K562 (cell line): ENCODE results near the gene CLDN5. TPM values are rescaled to one million over a fixed set of nuclear protein-coding genes. Genes with fewer than 3 reads are reported as not detected.

Experiments
- ATAC-seq: fragments of 200-7000 bp; cut with Tn5 transposase; 3 replicates; pipeline ENCODE4 v1.9.1; 2020; ENCODE audit warnings: moderate library complexity
- BruUV-seq: library from RNA; stranded (reverse); fragments of 400-500 nt; replicated peaks from 2 replicates; lab custom pipeline; 2021; lab: Mats Ljungman, UMichigan
- CTCF ChIA-PET: fragments of 300-600 bp; formaldehyde crosslinking; extraction: SDS; loops from one replicate; lab custom pipeline; 2021; ENCODE audit warnings: low intra/inter-chr PET ratio; lab: Yijun Ruan, JAX
- POLR2A ChIA-PET: fragments of 300-600, 350-650 bp; sonication (Branson Sonifier 250); formaldehyde crosslinking; extraction: SDS; loops from one replicate; lab custom pipeline; 2021; ENCODE audit warnings: antibody characterized with exemption, inconsistent platforms; lab: Yijun Ruan, JAX
- DNase-seq, 4 experiments: peaks; one replicate each; pipeline versions ENCODE4 v3.0.0 to v3.0.0-alpha.2; 2011 to 2018; ENCODE audit warnings: low spot score in 3 of 4, mixed read lengths in 3 of 4; ENCODE audit errors: extremely low read depth in 1 of 4
- FAIRE-seq: peaks from 2 replicates; lab custom pipeline; 2011; peaks lifted over from hg19 to GRCh38; lab: Jason Lieb, UNC
- H2AFZ ChIP-seq: 2 replicates; pipeline ENCODE4 v1.6.0; 2011; ENCODE audit warnings: low read depth, low read length, control low read depth, inconsistent platforms
- H3K27ac ChIP-seq: fragments of 200-600 bp; 3 replicates; pipeline ENCODE4 v1.8.0; 2011; ENCODE audit warnings: low read depth, mild to moderate bottlenecking, control low read depth, inconsistent platforms, low read length, moderate library complexity, mixed read lengths; ENCODE audit errors: extremely low read depth
- H3K27me3 ChIP-seq, 2 experiments: fragments of 300-600 bp in 1 of 2; 2 replicates in 1 of 2; 3 replicates in 1 of 2; pipeline versions ENCODE4 v1.6.0 to v1.8.0; 2011; ENCODE audit warnings: inconsistent platforms in 2 of 2, low read length in 2 of 2, mild to moderate bottlenecking in 1 of 2, mixed read lengths in 1 of 2, moderate library complexity in 1 of 2; ENCODE audit not compliant: control insufficient read depth in 2 of 2, insufficient read depth in 2 of 2
- H3K36me3 ChIP-seq: fragments of 300-600 bp; 3 replicates; pipeline ENCODE4 v1.8.0; 2011; ENCODE audit warnings: mild to moderate bottlenecking, low read length, inconsistent platforms; ENCODE audit not compliant: control insufficient read depth, insufficient read depth
- H3K4me1 ChIP-seq, 2 experiments: fragments of 200-600 bp in 1 of 2; replicated peaks in 1 of 2; 2 replicates in 1 of 2; 3 replicates in 1 of 2; pipeline versions ENCODE4 v1.5.1 to v1.8.0; 2011; ENCODE audit warnings: inconsistent platforms in 2 of 2, low read length in 2 of 2, mild to moderate bottlenecking in 1 of 2, mixed read lengths in 1 of 2, moderate library complexity in 1 of 2; ENCODE audit not compliant: control insufficient read depth in 2 of 2, insufficient read depth in 2 of 2
- H3K4me2 ChIP-seq: 2 replicates; pipeline ENCODE4 v1.6.1; 2011; ENCODE audit warnings: low read length, control low read depth, inconsistent platforms, mixed read lengths; ENCODE audit not compliant: insufficient read depth
- H3K4me3 ChIP-seq: fragments of 200-600 bp; sonication (generic), shearing (Covaris generic); 2 replicates; pipeline ENCODE4 v1.5.1; 2016; ENCODE audit warnings: control low read depth, inconsistent platforms
- H3K79me2 ChIP-seq: fragments of 200-600 bp; 3 replicates; pipeline ENCODE4 v1.8.0; 2011; ENCODE audit warnings: low read length, inconsistent platforms; ENCODE audit not compliant: control insufficient read depth, insufficient read depth
- H3K9ac ChIP-seq, 2 experiments: 2 replicates each; pipeline versions ENCODE4 v1.6.0 to v1.6.1; 2011; ENCODE audit warnings: low read depth in 2 of 2, low read length in 2 of 2, control low read depth in 1 of 2, inconsistent platforms in 1 of 2, mild to moderate bottlenecking in 1 of 2, mixed read lengths in 1 of 2; ENCODE audit not compliant: insufficient read depth in 1 of 2
- H3K9me1 ChIP-seq: one replicate; pipeline ENCODE4 v1.6.0; 2011; ENCODE audit warnings: inconsistent platforms, mild to moderate bottlenecking, low read length, moderate library complexity; ENCODE audit not compliant: control insufficient read depth, insufficient read depth
- H3K9me3 ChIP-seq: replicated peaks from 2 replicates; pipeline ENCODE4 v1.5.1; 2011; ENCODE audit warnings: low read depth, low read length, inconsistent platforms; ENCODE audit not compliant: control insufficient read depth, insufficient read depth
- H4K20me1 ChIP-seq: replicated peaks from 2 replicates; pipeline ENCODE4 v1.6.1; 2011; ENCODE audit warnings: low read length, inconsistent platforms, mixed read lengths; ENCODE audit not compliant: control insufficient read depth, insufficient read depth
- ATF2 ChIP-seq: sonication (generic); formaldehyde crosslinking; IDR thresholded peaks from 2 replicates; pipeline ENCODE4 v1.8.1; 2022; ENCODE audit warnings: missing genetic modification reagents
- BRCA1 ChIP-seq, 2 experiments: fragments of 450-650 bp in 1 of 2; sonication (generic) in 1 of 2; formaldehyde crosslinking in 1 of 2; IDR thresholded peaks; 2 replicates each; pipeline versions ENCODE4 v1.5.0 to v1.6.1; 2017 to 2020; ENCODE audit warnings: mild to moderate bottlenecking in 1 of 2, missing genetic modification reagents in 1 of 2
- CEBPB ChIP-seq: fragments of 450-650 bp; IDR thresholded peaks from 2 replicates; pipeline ENCODE4 v1.6.1; 2016; ENCODE audit warnings: missing genetic modification characterization, missing compliant biosample characterization
- CEBPG ChIP-seq, 3 experiments: fragments of 200-800 bp in 1 of 3; sonication (Bioruptor generic) in 1 of 3; sonication (generic) in 1 of 3; formaldehyde crosslinking in 1 of 3; IDR thresholded peaks in 2 of 3; conservative IDR thresholded peaks in 1 of 3; 2 replicates each; pipeline versions ENCODE4 v1.6.1 to v1.8.0; 2016 to 2022; ENCODE audit warnings: missing compliant biosample characterization in 2 of 3, missing genetic modification characterization in 2 of 3, mild to moderate bottlenecking in 1 of 3, missing genetic modification reagents in 1 of 3
- FOXP4 ChIP-seq: sonication (generic); formaldehyde crosslinking; IDR thresholded peaks from 2 replicates; pipeline ENCODE4 v1.8.0; 2022; ENCODE audit warnings: mild to moderate bottlenecking, missing genetic modification reagents, borderline replicate concordance
- HEY1 ChIP-seq: fragments of 250-450 bp; sonication (Bioruptor Pico); IDR thresholded peaks from 2 replicates; pipeline ENCODE4 v1.5.0; 2020; ENCODE audit warnings: mild to moderate bottlenecking, moderate library complexity, borderline replicate concordance
- MAFF ChIP-seq: IDR thresholded peaks from 2 replicates; pipeline ENCODE4 v1.6.1; 2012; ENCODE audit warnings: low read length, improper control_type of control experiment
- MNT ChIP-seq, 2 experiments: fragments of 450-650 bp; conservative IDR thresholded peaks; 2 replicates each; pipeline ENCODE4 v1.6.1; 2017; ENCODE audit warnings: mild to moderate bottlenecking in 2 of 2, moderate library complexity in 2 of 2
- MYC ChIP-seq, 2 experiments: fragments of 250-450 bp in 1 of 2; sonication (Bioruptor Pico) in 1 of 2; IDR thresholded peaks; 2 replicates each; pipeline versions ENCODE4 v1.5.1 to v1.6.1; 2012 to 2021; ENCODE audit warnings: low read depth in 2 of 2, borderline replicate concordance in 1 of 2, improper control_type of control experiment in 1 of 2, low read length in 1 of 2, mild to moderate bottlenecking in 1 of 2, moderate library complexity in 1 of 2
- NFXL1 ChIP-seq: fragments of 450-650 bp; formaldehyde crosslinking; IDR thresholded peaks from 2 replicates; pipeline ENCODE4 v1.4.0; 2021; ENCODE audit warnings: mild to moderate bottlenecking
- PCBP1 ChIP-seq: fragments of 200-400 bp; formaldehyde crosslinking; IDR thresholded peaks from 2 replicates; pipeline ENCODE4 v1.6.1; 2018; ENCODE audit warnings: mild to moderate bottlenecking, low read depth, low read length; ENCODE audit not compliant: poor library complexity, severe bottlenecking
- POLR2AphosphoS5 ChIP-seq: IDR thresholded peaks from 2 replicates; pipeline ENCODE4 v1.6.1; 2011; ENCODE audit warnings: mild to moderate bottlenecking, low read depth, low read length, moderate library complexity; ENCODE audit not compliant: control insufficient read depth, insufficient read depth
- STAG1 ChIP-seq: sonication (generic); formaldehyde crosslinking; IDR thresholded peaks from 2 replicates; pipeline ENCODE4 v1.5.0; 2020; ENCODE audit warnings: missing genetic modification reagents, borderline replicate concordance
- ZNF699 ChIP-seq: fragments of 250-450 bp; sonication (Bioruptor Pico); IDR thresholded peaks from 2 replicates; pipeline ENCODE4 v1.8.0; 2021; ENCODE audit warnings: mild to moderate bottlenecking, moderate library complexity; ENCODE audit not compliant: insufficient replicate concordance
- WGBS: fragments of 100-300 bp; shearing (Covaris generic); methylation state at CpG from one replicate; pipeline ENCODE4 v1.1.6; 2016; ENCODE audit warnings: low coverage, mixed read lengths; ENCODE audit not compliant: insufficient coverage; ENCODE audit errors: missing lambda C conversion rate; 5-methylcytosine and 5-hydroxymethylcytosine counted together
- in situ Hi-C: fragments of 300-500 bp; cut with MboI; formaldehyde crosslinking; loops from 4 replicates; pipeline ENCODE4 v1.15.0; 2018; ENCODE audit warnings: inconsistent platforms, mixed read lengths
- intact Hi-C: fragments of 100-400 bp; cut with micrococcal nuclease; formaldehyde crosslinking; loops from 2 replicates; pipeline ENCODE4 v1.14.2; 2022
- polyA plus RNA-seq, 8 experiments: library from polyadenylated mRNA; depleted of rRNA in 4 of 8; stranded (reverse) in 5 of 8; unstranded in 3 of 8; fragments of >200 nt; fragmentation: Nextera tagmentation in 2 of 8; fragmentation: Illumina TruSeq in 1 of 8; extraction: Ambion mirVana in 2 of 8; extraction: Trizol in 1 of 8; gene quantifications; 2 replicates each; pipeline versions ENCODE4 v1.2.1 to v1.2.3, GENCODE V29; 2011 to 2014; ENCODE audit warnings: inconsistent platforms in 1 of 8, missing spikeins in 1 of 8
- total RNA-seq, 7 experiments: library from RNA; depleted of rRNA in 6 of 7; stranded (reverse); fragments of >200 nt in 6 of 7; fragmentation: Illumina TruSeq in 2 of 7; extraction: Trizol in 2 of 7; gene quantifications; 2 replicates each; pipeline versions ENCODE4 v1.2.1 to v1.2.3, GENCODE V29; 2011 to 2021; ENCODE audit warnings: low replicate concordance in 1 of 7

Gene CLDN5
- total and polyA plus RNA-seq, 9 of the 15 experiments (the other 6 are each of a cell fraction or from before 2014, with no cell fraction given) = 0.20 TPM; not detected in 8

- POLR2A ChIA-PET = interaction anchor here (0.6 to 3.4 kb wide), 8 partner anchors 9 to 166 kb away, joined by 3 to 27 read pairs (median 8); partner anchors contain the start of gene CDC45
- no peak overlapping the region for H3K4me3 ChIP-seq
- CTCF ChIA-PET = no interaction called here
- no peaks in the 10 kb centered on the region for H3K27me3 ChIP-seq
- ATAC-seq (peak; percentile 1; the same call in 2 of the 3 replicates), DNase-seq (no peak), FAIRE-seq (no peak)
- H3K27ac ChIP-seq = no peak overlapping the region
- intact Hi-C loops = no loop called here
- peaks cover 91% of the 10 kb centered on the region for H3K36me3 ChIP-seq
- in situ Hi-C loops = no loop called here
- no peak overlapping the region for H3K4me2 ChIP-seq
- no peaks in the 10 kb centered on the region for H3K9me3 ChIP-seq
- peaks cover 12% of the 10 kb centered on the region for H4K20me1 ChIP-seq
- H3K9me1 ChIP-seq = peaks cover 3% of the 10 kb centered on the region
- H2AFZ ChIP-seq = no peak overlapping the region
- H3K4me1 ChIP-seq = peaks cover 0 to 26% of the 10 kb centered on the region in 2 experiments; a peak in 2 of 5 replicates
- H3K79me2 ChIP-seq = no peaks in the 10 kb centered on the region
- no TSS peak for BruUV-seq
- WGBS = 91% methylated on average over 10 of the region's 10 CpGs
- H3K9ac ChIP-seq = no peak overlapping the region; a peak in 1 of 4 replicates
- TF ChIP-seq NFXL1 (CRISPR knock-in tag) (no peak), CEBPB (tag) (no peak), ATF2 (CRISPR knock-in tag) (0 out of 2 replicates have a peak, but pooled peaks have one; percentile 32), BRCA1 (IDR thresholded peaks at IDR 0.05) (no peak), BRCA1 (CRISPR knock-in tag; IDR thresholded peaks at IDR 0.05) (no peak), MNT (conservative IDR thresholded peaks at IDR 0.05) (no peak), POLR2AphosphoS5 (peak; percentile 60; the same call in 1 of the 2 replicates), HEY1 (CRISPR knock-in tag) (no peak), MYC (IDR thresholded peaks at IDR 0.05; ENCODE audit: low read depth, low read length) (no peak), MYC (CRISPR knock-in tag; IDR thresholded peaks at IDR 0.05; ENCODE audit: borderline replicate concordance, low read depth) (no peak), ZNF699 (CRISPR knock-in tag) (no peak), PCBP1 (no peak), MAFF (no peak), STAG1 (CRISPR knock-in tag) (0 out of 2 replicates have a peak, but pooled peaks have one; percentile 20), CEBPG (CRISPR knock-in tag; IDR thresholded peaks at IDR 0.05) (no peak), CEBPG (tag; conservative IDR thresholded peaks at IDR 0.05 in 1 of 2, IDR thresholded peaks at IDR 0.05 in 1 of 2) (no peak), FOXP4 (CRISPR knock-in tag) (no peak)
Observed at GRCh38 chr22:19518635-19519034, 5.6 kb downstream of the CLDN5 start.
